Gastrocnemius medialis (tissue), 4 donors: ENCODE measurements around the gene NUCKS1. TPM values are rescaled to one million over a fixed set of nuclear protein-coding genes. Genes with fewer than 3 reads are reported as not detected.

Experiments used
- ATAC-seq, 2 donors: fragments of 150-250 bp; one replicate each; pipeline ENCODE4 v1.9.1; 2016
- DNase-seq, 2 donors: peaks; one replicate each; pipeline ENCODE4 v3.0.0-alpha.2; 2019
- H3K27ac ChIP-seq, 4 donors: fragments of 200-600 bp; sonication (generic); 1 replicate in 1 of 4; 2 replicates in 3 of 4; pipeline ENCODE4 v1.5.1; 2016 to 2018; ENCODE audit warnings: mild to moderate bottlenecking in 2 of 4, moderate library complexity in 1 of 4
- H3K27me3 ChIP-seq, 3 donors: fragments of 200-600 bp; sonication (generic) in 2 of 3; 1 replicate in 1 of 3; 2 replicates in 2 of 3; pipeline versions ENCODE4 v1.5.1 to v1.6.0; 2016 to 2019; ENCODE audit warnings: mild to moderate bottlenecking in 1 of 3, moderate library complexity in 1 of 3
- H3K36me3 ChIP-seq, 2 donors: fragments of 200-600 bp; sonication (generic) in 1 of 2; one replicate each; pipeline ENCODE4 v1.5.1; 2017 to 2018
- H3K4me1 ChIP-seq, 2 donors: fragments of 200-600 bp; sonication (generic) in 1 of 2; one replicate each; pipeline ENCODE4 v1.5.1; 2016 to 2017; ENCODE audit warnings: mild to moderate bottlenecking in 2 of 2
- H3K4me3 ChIP-seq, 4 donors: fragments of 200-600 bp; sonication (generic) in 3 of 4; 1 replicate in 1 of 4; 2 replicates in 3 of 4; pipeline ENCODE4 v1.5.1; 2016 to 2019; ENCODE audit warnings: mild to moderate bottlenecking in 2 of 4
- H3K9me3 ChIP-seq, 3 donors: fragments of 200-600 bp; sonication (generic) in 2 of 3; 1 replicate in 1 of 3; 2 replicates in 2 of 3; pipeline ENCODE4 v1.5.1; 2016 to 2019
- POLR2A ChIP-seq, 2 donors: fragments of 450-650 bp; IDR thresholded peaks; one replicate each; pipeline ENCODE4 v1.6.1; 2017; ENCODE audit warnings: antibody characterized with exemption in 2 of 2, mild to moderate bottlenecking in 2 of 2, moderate library complexity in 2 of 2
- in situ Hi-C, 4 donors: fragments of 200-750 bp; cut with MboI; loops; one replicate each; pipeline versions ENCODE4 v1.15.0 to v1.8.0; 2017; ENCODE audit warnings: low sequenced_read_pairs in 4 of 4
- intact Hi-C: fragments of 100-400 bp; cut with DNase I; formaldehyde crosslinking; loops from one replicate; pipeline ENCODE4 v1.15.1; 2023; ENCODE audit warnings: low total_unique reads
- total RNA-seq, 4 donors: library from RNA; depleted of rRNA; stranded (reverse); fragments of >200 nt; gene quantifications; one replicate each; pipeline versions ENCODE4 v1.1.0 to v1.2.3, GENCODE V29; 2016
- TF ChIP-seq, protein P1 (sequence below), 5 experiments: fragments of 450-650 bp in 3 of 5; fragments of 200-600 bp in 2 of 5; sonication (generic) in 2 of 5; IDR thresholded peaks in 4 of 5; conservative IDR thresholded peaks in 1 of 5; 1 replicate in 4 of 5; 2 replicates in 1 of 5; pipeline ENCODE4 v1.5.1; 2016 to 2019; ENCODE audit warnings: antibody characterized with exemption in 5 of 5, mild to moderate bottlenecking in 3 of 5, moderate library complexity in 3 of 5

The NUCKS1 gene
- total RNA-seq, 4 donors from 2014 or later, result 45.5 to 69.7 (median 62.6) TPM

DNA sequence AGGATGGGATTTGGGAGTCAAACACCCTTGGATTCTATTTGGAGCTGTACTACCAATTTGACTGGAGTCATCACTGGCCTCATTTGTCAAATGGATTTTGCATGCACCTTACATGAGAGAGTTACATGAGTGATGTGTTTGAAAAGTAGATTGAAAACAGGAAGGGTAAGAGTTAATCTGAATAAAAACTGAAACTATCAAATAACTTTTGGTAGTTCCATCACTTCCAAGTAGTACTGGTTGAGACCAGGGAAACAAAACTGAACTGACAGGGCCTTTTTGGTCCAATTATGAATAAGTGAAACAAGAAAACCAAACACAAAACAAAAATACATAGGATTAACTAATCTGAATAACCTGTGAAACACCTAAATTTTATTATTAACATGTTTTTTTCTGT, 30.2 kb downstream of the NUCKS1 start:
- Histone ChIP-seq H3K27ac (no peak overlapping the region), H3K4me1 (no peaks in the 10 kb centered on the region), H3K27me3 (no peaks in the 10 kb centered on the region), H3K4me3 (no peak overlapping the region), H3K36me3 (peaks cover 3 to 64% of the 10 kb centered on the region in 2 donors), H3K9me3 (no peaks in the 10 kb centered on the region)
- in situ Hi-C loops, result no loop called here
- intact Hi-C loops, result loop anchor here (5.0 kb wide), 1 partner anchor 793 kb away; no protein-coding TSS in a partner anchor
- DNase-seq (no peak), ATAC-seq (no peak)
- TF ChIP-seq POLR2A (IDR thresholded peaks at IDR 0.05), result no peak
- TF ChIP-seq, protein P1, sequence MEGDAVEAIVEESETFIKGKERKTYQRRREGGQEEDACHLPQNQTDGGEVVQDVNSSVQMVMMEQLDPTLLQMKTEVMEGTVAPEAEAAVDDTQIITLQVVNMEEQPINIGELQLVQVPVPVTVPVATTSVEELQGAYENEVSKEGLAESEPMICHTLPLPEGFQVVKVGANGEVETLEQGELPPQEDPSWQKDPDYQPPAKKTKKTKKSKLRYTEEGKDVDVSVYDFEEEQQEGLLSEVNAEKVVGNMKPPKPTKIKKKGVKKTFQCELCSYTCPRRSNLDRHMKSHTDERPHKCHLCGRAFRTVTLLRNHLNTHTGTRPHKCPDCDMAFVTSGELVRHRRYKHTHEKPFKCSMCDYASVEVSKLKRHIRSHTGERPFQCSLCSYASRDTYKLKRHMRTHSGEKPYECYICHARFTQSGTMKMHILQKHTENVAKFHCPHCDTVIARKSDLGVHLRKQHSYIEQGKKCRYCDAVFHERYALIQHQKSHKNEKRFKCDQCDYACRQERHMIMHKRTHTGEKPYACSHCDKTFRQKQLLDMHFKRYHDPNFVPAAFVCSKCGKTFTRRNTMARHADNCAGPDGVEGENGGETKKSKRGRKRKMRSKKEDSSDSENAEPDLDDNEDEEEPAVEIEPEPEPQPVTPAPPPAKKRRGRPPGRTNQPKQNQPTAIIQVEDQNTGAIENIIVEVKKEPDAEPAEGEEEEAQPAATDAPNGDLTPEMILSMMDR (IDR thresholded peaks at IDR 0.05 in 4 of 5, conservative IDR thresholded peaks at IDR 0.05 in 1 of 5), result no peak

DNA sequence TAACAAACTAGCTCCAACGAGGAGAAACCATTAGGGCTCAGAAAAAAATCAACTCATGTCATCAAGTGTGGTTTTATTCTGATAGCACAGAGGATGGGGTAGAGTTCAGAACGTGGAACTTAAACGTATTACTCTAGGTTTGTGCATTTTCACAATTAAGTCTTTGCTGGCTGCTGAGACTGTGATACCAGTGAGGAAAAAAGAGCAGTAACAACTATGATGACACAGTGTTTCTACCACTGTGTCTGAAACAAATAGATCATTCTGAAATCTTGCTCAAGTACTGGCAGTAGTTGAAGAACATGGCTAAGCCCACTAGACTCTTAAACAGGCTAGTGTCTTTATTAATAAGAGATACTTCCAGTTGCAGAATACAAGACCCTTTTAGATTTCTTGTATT, 31.0 kb downstream of the NUCKS1 start:
- H3K9me3 ChIP-seq, result no peaks in the 10 kb centered on the region
- H3K4me1 ChIP-seq, result no peaks in the 10 kb centered on the region
- no peak for TF ChIP-seq POLR2A (IDR thresholded peaks at IDR 0.05)
- TF ChIP-seq, protein P1 (IDR thresholded peaks at IDR 0.05 in 4 of 5, conservative IDR thresholded peaks at IDR 0.05 in 1 of 5), result no peak
- DNase-seq (no peak), ATAC-seq (no peak)
- in situ Hi-C loops (no loop called here), intact Hi-C loops (no loop called here)
- no peak overlapping the region for H3K4me3 ChIP-seq
- H3K36me3 ChIP-seq, result peaks cover 3 to 64% of the 10 kb centered on the region in 2 donors
- H3K27me3 ChIP-seq, result no peaks in the 10 kb centered on the region
- no peak overlapping the region for H3K27ac ChIP-seq

DNA sequence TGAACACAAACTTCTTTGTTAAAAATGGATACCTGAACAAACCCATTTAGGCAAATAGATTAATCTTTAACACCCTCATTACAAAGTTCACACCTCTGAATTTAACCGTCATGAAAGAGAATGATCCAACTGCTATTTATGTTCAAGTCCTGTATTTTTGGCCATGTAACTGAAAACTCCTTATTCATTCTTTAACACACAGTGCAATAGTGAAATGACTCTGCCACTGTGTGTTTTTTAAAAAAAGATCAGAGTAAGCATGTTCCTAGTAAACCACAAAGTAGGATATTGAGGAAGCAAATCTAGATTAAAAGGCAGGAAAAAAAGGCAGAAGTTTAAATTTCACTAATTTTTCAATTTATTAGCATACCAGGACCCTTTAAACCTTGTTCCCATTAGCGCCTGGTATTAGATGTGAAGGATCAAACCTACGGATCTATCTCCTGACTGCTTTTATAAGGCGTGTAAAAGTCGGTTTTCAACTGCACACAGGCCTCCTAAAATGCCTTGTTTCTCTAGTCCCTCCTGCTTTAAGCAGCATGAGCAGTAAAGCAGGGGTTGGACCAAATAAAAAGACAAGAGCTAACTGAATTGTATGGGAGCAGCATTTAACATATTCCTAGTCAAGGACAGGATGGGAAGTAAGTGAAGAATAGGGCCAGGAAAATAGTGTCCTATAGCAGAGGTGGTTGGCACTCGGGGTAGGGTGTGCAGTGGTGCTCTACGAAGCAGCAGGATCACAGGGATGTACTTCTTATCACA, 33.4 kb downstream of the NUCKS1 start:
- H3K36me3 ChIP-seq, result peaks cover 3 to 64% of the 10 kb centered on the region in 2 donors
- H3K9me3 ChIP-seq, result no peaks in the 10 kb centered on the region
- H3K27ac ChIP-seq, result no peak overlapping the region
- no peaks in the 10 kb centered on the region for H3K4me1 ChIP-seq
- ATAC-seq, result no peak
- intact Hi-C loops, result no loop called here
- in situ Hi-C loops, result no loop called here
- no peaks in the 10 kb centered on the region for H3K27me3 ChIP-seq
- TF ChIP-seq, protein P1 (IDR thresholded peaks at IDR 0.05 in 4 of 5, conservative IDR thresholded peaks at IDR 0.05 in 1 of 5), result no peak
- TF ChIP-seq POLR2A (IDR thresholded peaks at IDR 0.05), result no peak
- no peak overlapping the region for H3K4me3 ChIP-seq
- DNase-seq, result no peak

DNA sequence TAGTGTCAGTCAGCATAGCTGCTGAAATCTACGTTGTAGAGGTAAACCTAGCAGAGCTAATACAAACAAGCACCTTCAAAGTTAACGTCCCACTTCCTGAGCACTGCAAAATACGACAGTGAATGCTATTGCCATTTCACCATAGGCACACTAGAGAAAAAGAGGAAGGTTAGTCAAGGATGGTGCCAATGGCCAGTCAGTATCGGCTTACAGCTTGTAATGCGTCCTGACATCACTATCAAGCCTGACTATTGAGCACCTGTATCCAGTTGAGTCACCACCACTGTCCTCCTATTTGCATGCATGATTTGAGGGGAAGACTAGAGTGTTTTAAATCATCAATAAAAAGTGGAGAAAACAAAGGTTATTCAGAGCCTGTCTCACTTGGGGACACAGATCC, 34.4 kb downstream of the NUCKS1 start:
- Histone ChIP-seq H3K27me3 (no peaks in the 10 kb centered on the region), H3K27ac (no peak overlapping the region), H3K4me1 (peaks cover 4 to 8% of the 10 kb centered on the region in 2 donors), H3K4me3 (no peak overlapping the region), H3K36me3 (peaks cover 3 to 55% of the 10 kb centered on the region in 2 donors), H3K9me3 (no peaks in the 10 kb centered on the region)
- no peak for DNase-seq
- in situ Hi-C loops (no loop called here), intact Hi-C loops (no loop called here)
- peak in 1 of 2 donors; percentile 63 for ATAC-seq
- TF ChIP-seq, protein P1 (IDR thresholded peaks at IDR 0.05 in 4 of 5, conservative IDR thresholded peaks at IDR 0.05 in 1 of 5), result no peak
- TF ChIP-seq POLR2A (IDR thresholded peaks at IDR 0.05), result no peak
